ENCODE data around the gene EPC1.

The EPC1 gene

GRCh38 chr10:32333849-32334248 is 13.1 kb downstream of the EPC1 start:
- no peak for DNase-seq

DNA sequence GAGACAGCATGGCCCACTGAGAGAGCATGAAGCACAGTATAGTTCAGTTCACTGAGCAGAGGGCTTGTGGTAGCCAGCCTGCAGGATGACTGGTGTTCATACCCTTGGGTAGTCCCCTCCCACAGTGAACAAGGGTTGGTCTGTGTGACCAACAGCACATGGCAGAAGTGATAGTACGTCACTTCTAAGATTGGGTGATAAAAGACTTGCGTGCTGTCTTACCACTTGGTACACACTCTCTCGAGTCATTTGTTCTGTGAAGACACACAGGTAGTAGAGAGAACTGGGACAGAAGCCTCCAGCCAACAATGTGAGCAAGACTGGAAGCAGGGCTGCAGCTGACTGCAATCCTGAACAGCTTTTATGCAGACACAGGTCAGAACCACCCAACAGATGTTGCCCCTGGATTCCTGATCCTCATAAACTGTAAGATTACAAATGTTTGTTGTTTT is 14.6 kb downstream of the EPC1 start:
- DNase-seq: peak; percentile 80

DNA sequence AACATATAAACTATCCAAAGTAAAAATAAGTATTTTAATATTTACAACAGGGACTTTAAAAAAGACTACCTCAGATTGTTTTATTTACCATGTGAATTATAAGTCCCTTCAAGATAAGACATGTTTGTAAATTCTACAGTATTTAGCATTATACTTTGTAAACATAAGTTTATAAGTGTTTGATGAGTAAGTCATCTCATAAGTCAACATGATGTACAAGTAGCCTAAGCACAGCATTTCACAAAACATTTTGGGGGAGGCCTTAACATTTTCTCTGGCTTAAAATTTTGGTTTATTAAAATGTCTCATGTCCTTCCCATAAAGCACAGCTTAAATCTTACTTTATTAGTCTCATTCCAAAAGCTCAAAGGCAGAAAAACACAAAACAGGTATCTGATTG is 15.4 kb downstream of the EPC1 start:
- no peak for DNase-seq

- DNase-seq: no peak
These were observed 16.7 kb downstream of the EPC1 start for GRCh38 chr10:32330214-32330613.

GRCh38 chr10:32329061-32329460 is 17.9 kb downstream of the EPC1 start:
- no peak for DNase-seq

GRCh38 chr10:32328499-32328898 is 18.5 kb downstream of the EPC1 start:
- DNase-seq: no peak

- DNase-seq: no peak
These were observed 19.6 kb downstream of the EPC1 start for GRCh38 chr10:32327364-32327691.

- no peak for DNase-seq
These were observed 20.1 kb downstream of the EPC1 start for GRCh38 chr10:32326680-32327363.

DNA sequence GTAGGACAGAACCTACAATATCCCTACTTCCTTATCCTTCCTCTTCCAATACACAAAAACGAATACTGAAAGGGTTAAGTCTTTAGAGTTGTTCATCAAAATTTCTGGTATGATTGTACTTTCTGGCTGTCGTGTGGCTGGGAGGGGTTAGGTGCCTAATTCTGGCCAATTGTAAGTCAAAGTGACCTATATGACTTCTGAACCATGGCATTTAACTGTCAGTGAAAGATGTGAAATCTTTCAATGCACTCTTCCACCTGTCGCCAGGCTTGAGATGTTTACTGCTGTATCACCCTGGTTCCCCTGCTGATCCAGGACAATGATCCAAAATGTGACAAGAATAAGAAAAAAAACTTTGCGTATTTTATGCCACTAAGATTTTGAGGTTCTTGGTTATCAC is 20.8 kb downstream of the EPC1 start:
- no peak for DNase-seq

- no peak for DNase-seq
These were observed 23.9 kb downstream of the EPC1 start for GRCh38 chr10:32323051-32323450.

GRCh38 chr10:32321016-32321631 is 25.8 kb downstream of the EPC1 start:
- DNase-seq: no peak

- DNase-seq: peak; percentile 21
These were observed 28.5 kb downstream of the EPC1 start for GRCh38 chr10:32318476-32318896.

DNA sequence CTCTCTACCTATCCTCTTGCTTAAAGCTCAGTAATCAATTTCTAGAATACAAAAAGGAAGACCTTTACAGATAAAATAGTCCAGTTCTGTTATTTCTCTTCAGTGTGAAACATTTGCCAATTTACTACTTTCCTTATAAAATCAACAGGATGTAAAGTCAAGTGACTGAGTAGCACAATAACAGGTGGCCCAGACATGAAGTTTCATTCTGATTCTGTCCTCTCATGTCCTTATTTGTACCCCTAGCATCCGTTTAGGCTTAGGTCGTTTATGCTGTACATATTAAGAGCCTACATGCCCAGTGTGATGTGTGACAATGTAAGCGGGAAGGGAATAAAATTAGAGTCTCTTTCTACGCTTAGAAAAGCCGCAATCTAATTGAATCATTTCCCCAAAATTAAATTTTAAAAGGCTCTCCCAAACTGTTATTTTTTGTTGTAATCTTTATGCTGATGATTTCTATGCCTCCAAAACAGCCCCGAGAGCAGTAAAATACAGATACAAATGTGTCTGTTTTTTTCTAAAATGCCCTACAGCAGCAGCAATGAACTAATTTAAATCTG is 29.1 kb downstream of the EPC1 start:
- no peak for DNase-seq

- DNase-seq: no peak
These were observed 31.5 kb downstream of the EPC1 start for GRCh38 chr10:32315424-32315823.

- DNase-seq: no peak
These were observed 32.4 kb downstream of the EPC1 start for GRCh38 chr10:32314588-32314987.

DNA sequence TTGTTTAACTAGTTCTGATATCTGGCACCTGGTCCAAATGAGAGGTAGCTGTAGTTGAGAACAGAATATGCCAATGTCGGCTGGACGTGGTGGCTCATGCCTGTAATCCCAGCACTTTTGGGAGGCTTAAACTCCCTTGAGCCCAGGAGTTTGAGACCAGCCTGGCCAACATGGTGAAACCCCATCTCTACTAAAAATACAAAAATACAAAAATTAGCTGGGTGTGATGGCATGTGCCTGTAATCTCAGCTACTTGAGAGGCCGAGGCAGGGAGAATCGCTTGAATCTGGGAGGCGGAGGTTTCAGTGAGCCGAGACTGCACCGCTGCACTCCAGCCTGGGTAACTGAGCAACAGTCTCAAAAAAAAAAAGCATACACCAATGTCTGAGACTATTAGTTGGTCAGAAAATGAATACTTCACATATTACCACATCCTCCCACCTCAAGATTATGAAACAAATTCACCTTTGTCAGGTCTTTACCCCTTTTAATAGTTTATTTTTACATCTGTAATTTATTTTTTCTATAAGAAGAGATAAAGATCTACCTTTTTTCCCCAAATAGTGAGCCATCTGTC is 38.8 kb downstream of the EPC1 start:
- DNase-seq: peak; percentile 23

DNA sequence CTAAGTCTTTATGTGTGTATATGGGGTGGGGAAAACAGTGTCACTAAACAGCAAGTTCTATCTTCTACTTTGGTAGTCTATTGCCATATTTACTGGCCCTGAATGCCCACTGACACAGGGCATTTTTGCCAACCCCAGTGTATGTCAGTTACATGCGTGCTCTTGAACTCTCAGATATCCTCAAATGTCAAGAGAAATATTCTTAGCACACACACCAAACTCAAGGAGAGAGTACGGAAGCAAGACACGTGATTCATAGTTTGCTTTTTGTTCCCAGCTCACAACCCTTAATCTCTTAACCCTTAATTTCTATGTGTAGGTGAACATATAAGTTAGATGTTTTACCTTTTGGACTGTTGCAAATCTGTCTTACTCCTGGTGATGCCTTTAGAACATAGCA is 39.3 kb downstream of the EPC1 start:
- DNase-seq: no peak

GRCh38 chr10:32299354-32299980 is 47.5 kb downstream of the EPC1 start:
- no peak for DNase-seq

GRCh38 chr10:32298075-32298812 is 48.7 kb downstream of the EPC1 start:
- no peak for DNase-seq

DNA sequence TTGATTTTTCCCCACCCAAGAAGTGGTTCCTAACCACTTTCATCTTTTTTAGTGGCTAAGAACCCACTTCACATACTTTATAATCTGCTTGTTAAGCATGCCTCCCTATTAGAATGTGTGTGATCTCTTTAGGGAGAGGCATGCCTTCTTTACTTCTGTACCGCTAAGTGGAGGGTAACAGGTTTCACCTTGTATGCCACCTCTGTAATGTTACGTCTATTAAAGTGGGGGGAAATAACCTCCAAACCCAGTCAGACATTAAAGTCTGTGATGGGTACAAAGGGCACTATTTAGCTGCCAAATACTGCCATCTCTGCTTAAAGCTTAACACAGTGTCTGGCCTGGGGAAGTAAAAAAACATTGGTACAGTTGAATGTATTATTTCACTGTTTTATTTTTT is 51.9 kb downstream of the EPC1 start:
- DNase-seq: no peak

DNA sequence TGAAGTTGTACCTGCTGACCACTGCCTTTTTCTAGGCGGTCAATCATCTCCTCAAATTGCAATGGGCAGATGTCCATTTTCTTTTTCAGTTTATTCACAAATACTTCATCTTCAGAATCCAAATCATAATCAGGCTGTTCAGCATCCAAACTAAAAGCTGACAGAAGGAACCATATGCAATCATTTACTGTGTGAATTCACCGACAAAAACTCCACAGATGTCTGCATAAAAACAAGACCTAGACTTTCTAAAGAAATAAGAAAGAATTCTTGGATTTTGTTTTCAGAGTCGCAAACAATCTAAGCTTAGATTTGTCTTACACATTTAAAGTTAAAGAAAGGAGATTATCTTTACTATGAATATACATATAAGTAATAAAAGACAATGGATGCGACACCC is 53.4 kb downstream of the EPC1 start:
- no peak for DNase-seq

- DNase-seq: no peak
These were observed 67.2 kb downstream of the EPC1 start for GRCh38 chr10:32279795-32280194.

DNA sequence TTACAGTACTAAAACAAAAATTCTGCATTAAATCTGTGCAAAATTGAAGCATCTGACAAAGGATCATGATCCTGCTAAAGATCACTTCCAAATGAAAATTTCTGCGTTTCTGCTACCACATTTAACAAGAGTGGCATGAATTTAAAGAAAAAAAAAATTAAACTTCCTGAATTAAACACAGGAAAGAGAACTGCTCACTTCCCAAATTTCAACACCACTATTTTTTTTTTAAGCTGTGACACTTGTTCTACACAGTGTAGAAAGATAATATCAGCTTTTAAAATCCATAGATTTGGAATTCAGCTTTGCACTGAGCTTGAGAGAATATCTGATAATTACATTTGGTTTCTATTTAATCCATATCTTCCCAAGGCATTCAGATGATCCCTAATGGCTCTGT is 73.6 kb downstream of the EPC1 start:
- no peak for DNase-seq
